ENCODE measurements around the gene WHAMM.

WHAMM gene

DNA sequence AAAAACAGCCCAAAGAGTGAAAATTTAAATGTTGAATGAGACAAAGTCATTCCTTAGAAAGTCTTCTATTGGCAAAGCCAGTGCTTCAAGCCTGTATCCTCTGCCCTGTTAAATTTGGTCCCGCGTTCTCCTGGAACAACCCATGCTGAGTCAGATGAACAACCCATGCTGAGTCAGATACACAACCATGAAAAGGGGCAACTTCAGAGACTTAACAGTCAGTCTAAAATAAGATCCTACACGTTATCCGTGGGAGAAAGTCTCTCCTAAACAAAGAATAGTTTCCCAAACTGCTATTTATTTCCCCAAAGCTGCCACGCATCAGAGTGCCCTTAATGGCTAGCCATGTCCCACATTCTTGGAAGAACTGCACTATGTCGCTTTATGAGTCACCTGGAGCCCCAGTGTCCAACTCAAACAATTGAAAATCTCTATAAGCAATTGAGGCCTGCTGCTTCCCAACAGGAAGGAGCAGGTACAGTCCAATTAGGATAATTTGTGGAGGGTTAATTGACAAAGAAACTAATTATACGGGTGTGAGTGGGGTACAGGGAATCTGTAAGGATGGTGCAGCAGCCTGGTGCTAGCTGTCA, 66.1 kb downstream of the WHAMM start:
- Mint-ChIP-seq H3K27me3 (ENCODE audit: low read depth) (no peaks in the 10 kb centered on the region), H3K4me1 (peaks cover 4% of the 10 kb centered on the region), H3K36me3 (ENCODE audit: low read depth) (peaks cover 28% of the 10 kb centered on the region), H3K4me3 (no peak overlapping the region), H3K27ac (no peak overlapping the region), H3K9me3 (no peaks in the 10 kb centered on the region)
- TF ChIP-seq, protein P1, sequence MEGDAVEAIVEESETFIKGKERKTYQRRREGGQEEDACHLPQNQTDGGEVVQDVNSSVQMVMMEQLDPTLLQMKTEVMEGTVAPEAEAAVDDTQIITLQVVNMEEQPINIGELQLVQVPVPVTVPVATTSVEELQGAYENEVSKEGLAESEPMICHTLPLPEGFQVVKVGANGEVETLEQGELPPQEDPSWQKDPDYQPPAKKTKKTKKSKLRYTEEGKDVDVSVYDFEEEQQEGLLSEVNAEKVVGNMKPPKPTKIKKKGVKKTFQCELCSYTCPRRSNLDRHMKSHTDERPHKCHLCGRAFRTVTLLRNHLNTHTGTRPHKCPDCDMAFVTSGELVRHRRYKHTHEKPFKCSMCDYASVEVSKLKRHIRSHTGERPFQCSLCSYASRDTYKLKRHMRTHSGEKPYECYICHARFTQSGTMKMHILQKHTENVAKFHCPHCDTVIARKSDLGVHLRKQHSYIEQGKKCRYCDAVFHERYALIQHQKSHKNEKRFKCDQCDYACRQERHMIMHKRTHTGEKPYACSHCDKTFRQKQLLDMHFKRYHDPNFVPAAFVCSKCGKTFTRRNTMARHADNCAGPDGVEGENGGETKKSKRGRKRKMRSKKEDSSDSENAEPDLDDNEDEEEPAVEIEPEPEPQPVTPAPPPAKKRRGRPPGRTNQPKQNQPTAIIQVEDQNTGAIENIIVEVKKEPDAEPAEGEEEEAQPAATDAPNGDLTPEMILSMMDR (IDR thresholded peaks at IDR 0.05; ENCODE audit: unreplicated experiment in 3 of 3): no peak

DNA sequence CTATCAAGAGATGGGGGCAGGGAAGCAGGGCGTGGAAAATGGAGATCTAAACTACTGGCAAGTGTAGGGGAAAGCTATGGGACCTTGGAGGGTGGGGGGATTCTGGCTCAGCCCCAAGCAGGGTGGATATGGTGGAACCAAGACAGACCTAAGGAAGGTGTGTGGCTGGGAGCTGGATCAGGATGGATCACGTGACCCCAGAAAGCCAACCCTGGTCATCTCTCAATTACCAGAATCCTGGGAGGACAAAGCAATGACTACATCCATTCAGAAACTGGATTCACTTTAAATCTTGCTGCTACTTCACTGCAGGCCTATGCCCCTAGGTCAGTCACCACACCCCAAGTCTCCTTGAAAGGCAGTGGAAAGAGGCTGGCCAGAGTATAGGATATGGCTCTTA, 68.4 kb downstream of the WHAMM start:
- peaks cover 16% of the 10 kb centered on the region for H3K36me3 Mint-ChIP-seq (ENCODE audit: low read depth)
- no peak overlapping the region for H3K4me3 Mint-ChIP-seq
- H3K4me1 Mint-ChIP-seq: peaks cover 11% of the 10 kb centered on the region
- H3K27ac Mint-ChIP-seq: no peak overlapping the region
- H3K27me3 Mint-ChIP-seq (ENCODE audit: low read depth): no peaks in the 10 kb centered on the region
- H3K9me3 Mint-ChIP-seq: no peaks in the 10 kb centered on the region
- TF ChIP-seq, protein P1 (IDR thresholded peaks at IDR 0.05; ENCODE audit: unreplicated experiment in 3 of 3): no peak

DNA sequence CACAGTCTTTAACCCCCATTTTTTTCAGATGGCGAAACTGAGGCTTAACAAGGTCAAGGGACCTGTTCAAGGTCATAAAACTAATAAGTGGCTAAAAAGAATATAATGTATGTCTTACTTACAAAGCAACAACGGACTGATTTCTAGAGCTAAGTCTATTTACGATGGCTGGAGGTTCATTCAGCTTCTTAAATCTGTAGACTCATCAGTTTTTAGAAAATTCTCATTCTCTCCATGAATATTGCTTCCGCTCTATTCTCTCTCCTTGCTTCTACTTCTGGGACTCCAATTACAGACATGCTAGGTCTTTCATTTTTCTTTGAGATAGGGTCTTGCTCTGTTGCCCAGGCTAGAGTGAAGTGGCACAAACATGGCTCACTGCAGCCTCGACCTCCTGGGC, 68.9 kb downstream of the WHAMM start:
- no peak overlapping the region for H3K4me3 Mint-ChIP-seq
- peaks cover 11% of the 10 kb centered on the region for H3K36me3 Mint-ChIP-seq (ENCODE audit: low read depth)
- TF ChIP-seq, protein P1 (IDR thresholded peaks at IDR 0.05; ENCODE audit: unreplicated experiment in 3 of 3): no peak
- H3K4me1 Mint-ChIP-seq: peaks cover 11% of the 10 kb centered on the region
- H3K27ac Mint-ChIP-seq: no peak overlapping the region
- H3K27me3 Mint-ChIP-seq (ENCODE audit: low read depth): no peaks in the 10 kb centered on the region
- no peaks in the 10 kb centered on the region for H3K9me3 Mint-ChIP-seq

DNA sequence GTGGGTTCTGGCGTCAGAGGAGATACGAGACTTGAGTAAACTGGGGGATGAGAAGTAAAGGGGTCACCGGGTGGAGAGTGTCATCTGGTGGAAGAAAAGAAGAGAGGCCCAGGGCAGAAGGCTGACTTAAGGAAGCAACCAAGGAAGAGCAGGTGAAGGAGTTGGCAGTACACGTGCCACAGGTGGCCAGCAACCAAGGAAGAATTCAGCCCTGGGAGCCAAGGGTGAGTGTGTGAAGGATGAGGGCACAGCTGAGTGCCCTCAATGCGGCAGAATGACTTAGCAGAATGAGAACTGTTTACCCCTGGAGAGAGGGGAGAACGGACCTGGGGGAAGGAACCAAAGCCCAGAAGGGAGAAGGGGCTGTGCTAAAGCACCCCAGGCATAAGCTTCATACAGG, 71.3 kb downstream of the WHAMM start:
- TF ChIP-seq, protein P1 (IDR thresholded peaks at IDR 0.05; ENCODE audit: unreplicated experiment in 3 of 3): no peak
- no peaks in the 10 kb centered on the region for H3K36me3 Mint-ChIP-seq (ENCODE audit: low read depth)
- no peaks in the 10 kb centered on the region for H3K9me3 Mint-ChIP-seq
- no peak overlapping the region for H3K4me3 Mint-ChIP-seq
- H3K4me1 Mint-ChIP-seq: peaks cover 11% of the 10 kb centered on the region
- no peaks in the 10 kb centered on the region for H3K27me3 Mint-ChIP-seq (ENCODE audit: low read depth)
- no peak overlapping the region for H3K27ac Mint-ChIP-seq

DNA sequence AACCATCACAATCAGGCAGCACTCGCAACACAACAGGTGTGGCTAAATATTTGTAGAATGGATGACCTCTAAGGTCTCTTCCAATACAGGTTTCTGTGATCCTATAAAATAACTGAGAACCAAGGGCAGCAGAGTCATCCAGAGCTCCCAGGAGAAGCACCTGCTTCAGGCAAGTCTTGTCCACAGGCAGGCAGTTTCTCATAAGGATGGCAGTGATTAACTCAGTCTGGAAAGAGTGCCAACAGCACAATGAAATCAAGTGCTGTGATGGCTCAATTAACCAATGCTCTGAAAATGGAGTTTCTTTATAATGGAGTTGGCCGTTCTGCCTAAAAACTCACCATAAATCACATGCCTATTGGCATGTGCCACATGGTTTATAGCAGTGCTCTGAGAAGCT, 72.3 kb downstream of the WHAMM start:
- no peak overlapping the region for H3K27ac Mint-ChIP-seq
- H3K27me3 Mint-ChIP-seq (ENCODE audit: low read depth): no peaks in the 10 kb centered on the region
- H3K36me3 Mint-ChIP-seq (ENCODE audit: low read depth): no peaks in the 10 kb centered on the region
- no peaks in the 10 kb centered on the region for H3K9me3 Mint-ChIP-seq
- H3K4me1 Mint-ChIP-seq: peaks cover 11% of the 10 kb centered on the region
- no peak overlapping the region for H3K4me3 Mint-ChIP-seq
- TF ChIP-seq, protein P1 (IDR thresholded peaks at IDR 0.05; ENCODE audit: unreplicated experiment in 3 of 3): no peak

DNA sequence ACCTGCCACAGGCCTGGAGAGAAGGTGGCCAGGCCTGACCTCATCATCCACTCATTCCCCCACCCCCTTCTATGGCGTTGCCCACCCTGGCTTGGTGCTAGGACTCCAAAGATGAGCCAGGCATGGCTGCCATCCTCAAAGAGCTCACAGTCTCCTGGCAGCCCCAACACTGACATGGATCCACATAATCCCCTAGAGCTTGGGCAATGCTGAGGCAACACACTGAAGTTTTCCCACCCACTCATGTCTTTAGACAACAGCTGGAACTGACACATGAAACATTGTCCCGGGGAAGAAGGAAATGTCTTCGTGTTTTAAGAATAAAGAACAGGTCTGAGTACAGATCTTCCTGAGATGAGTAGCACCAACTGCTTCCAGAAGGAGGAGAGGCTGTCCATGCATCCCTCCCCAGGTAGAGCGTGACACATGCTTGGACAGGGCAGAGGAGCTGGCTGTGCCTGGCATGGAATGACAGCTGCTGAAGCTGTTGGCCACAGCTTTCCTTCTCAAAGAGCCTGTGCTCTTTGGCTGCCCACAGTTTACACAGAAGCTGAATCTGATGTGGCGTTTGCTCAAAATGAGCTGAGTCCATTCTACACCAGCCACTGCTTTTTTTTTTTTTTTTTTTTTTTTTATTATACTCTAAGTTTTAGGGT, 73.0 kb downstream of the WHAMM start:
- TF ChIP-seq, protein P1 (IDR thresholded peaks at IDR 0.05; ENCODE audit: unreplicated experiment in 3 of 3): no peak
- Mint-ChIP-seq H3K9me3 (no peaks in the 10 kb centered on the region), H3K27ac (no peak overlapping the region), H3K4me1 (peaks cover 11% of the 10 kb centered on the region), H3K36me3 (ENCODE audit: low read depth) (no peaks in the 10 kb centered on the region), H3K4me3 (no peak overlapping the region), H3K27me3 (ENCODE audit: low read depth) (no peaks in the 10 kb centered on the region)
